H7 (cell line): ENCODE measurements around the gene MAEA. TPM values are rescaled to one million over a fixed set of nuclear protein-coding genes. Genes with fewer than 3 reads are reported as not detected.
A peak's percentile ranks its signal among the peaks of the same experiment; 100 is the strongest.
"Not testable (repeated sequence)": the region's sequence is repeated elsewhere in the genome, so short reads cannot be mapped to it uniquely, and the experiment has no call there.

Experiments
- DNase-seq: peaks from one replicate; pipeline ENCODE4 v3.0.0; 2012
- H3K27me3 ChIP-seq: 2 replicates; pipeline ENCODE4 v1.6.0; 2011; ENCODE audit warnings: mild to moderate bottlenecking, low read length; ENCODE audit not compliant: control insufficient read depth, insufficient read depth
- H3K36me3 ChIP-seq: replicated peaks from 2 replicates; pipeline ENCODE4 v1.5.1; 2011; ENCODE audit warnings: low read length; ENCODE audit not compliant: control insufficient read depth, insufficient read depth
- H3K4me3 ChIP-seq: 2 replicates; pipeline ENCODE4 v1.5.1; 2011; ENCODE audit warnings: low read depth, mild to moderate bottlenecking, control low read depth, low read length, moderate library complexity; ENCODE audit not compliant: insufficient read depth
- total RNA-seq: library from RNA; depleted of rRNA; stranded (reverse); fragments of >200 nt; shearing (Covaris generic); gene quantifications from 2 replicates; pipeline ENCODE4 v1.2.3, GENCODE V29; 2014

MAEA gene
- total RNA-seq, 1 experiment from 2014 or later: 80.6 TPM

- DNase-seq: no peak
- no peaks in the 10 kb centered on the region; the same call in none of the 2 replicates for H3K36me3 ChIP-seq
- H3K4me3 ChIP-seq: no peak overlapping the region
- no peaks in the 10 kb centered on the region for H3K27me3 ChIP-seq
Measured at GRCh38 chr4:1367936-1368289, 78.2 kb downstream of the MAEA start.

- DNase-seq: peak; percentile 85
- no peaks in the 10 kb centered on the region for H3K27me3 ChIP-seq
- no peaks in the 10 kb centered on the region; the same call in none of the 2 replicates for H3K36me3 ChIP-seq
- no peak overlapping the region for H3K4me3 ChIP-seq
Measured at GRCh38 chr4:1368421-1369090, 78.9 kb downstream of the MAEA start.

- no peak for DNase-seq
- Histone ChIP-seq H3K27me3 (no peaks in the 10 kb centered on the region), H3K36me3 (no peaks in the 10 kb centered on the region; the same call in none of the 2 replicates), H3K4me3 (no peak overlapping the region)
Measured at GRCh38 chr4:1369091-1369450, 79.4 kb downstream of the MAEA start.

- H3K4me3 ChIP-seq: no peak overlapping the region
- no peaks in the 10 kb centered on the region for H3K27me3 ChIP-seq
- DNase-seq: no peak
- no peaks in the 10 kb centered on the region; the same call in none of the 2 replicates for H3K36me3 ChIP-seq
Measured at GRCh38 chr4:1369479-1370079, 79.9 kb downstream of the MAEA start.

GRCh38 chr4:1370321-1371124 lies 80.8 kb downstream of the MAEA start:
- Histone ChIP-seq H3K36me3 (no peaks in the 10 kb centered on the region; the same call in none of the 2 replicates), H3K27me3 (no peaks in the 10 kb centered on the region), H3K4me3 (no peak overlapping the region)
- DNase-seq: no peak

GRCh38 chr4:1371176-1372165 lies 81.8 kb downstream of the MAEA start:
- no peak for DNase-seq
- Histone ChIP-seq H3K27me3 (no peaks in the 10 kb centered on the region), H3K36me3 (no peaks in the 10 kb centered on the region; the same call in 1 of the 2 replicates), H3K4me3 (no peak overlapping the region)

GRCh38 chr4:1372576-1372975 lies 82.9 kb downstream of the MAEA start:
- H3K4me3 ChIP-seq, H3K27me3 ChIP-seq, DNase-seq, H3K36me3 ChIP-seq: not testable (repeated sequence)

GRCh38 chr4:1373892-1374705 lies 84.4 kb downstream of the MAEA start:
- no peaks in the 10 kb centered on the region; the same call in 1 of the 2 replicates for H3K36me3 ChIP-seq
- no peaks in the 10 kb centered on the region for H3K27me3 ChIP-seq
- no peak overlapping the region for H3K4me3 ChIP-seq
- DNase-seq: no peak

GRCh38 chr4:1374706-1375045 lies 85.0 kb downstream of the MAEA start:
- H3K27me3 ChIP-seq: no peaks in the 10 kb centered on the region
- H3K4me3 ChIP-seq: no peak overlapping the region
- no peaks in the 10 kb centered on the region; the same call in 1 of the 2 replicates for H3K36me3 ChIP-seq
- no peak for DNase-seq

- H3K27me3 ChIP-seq: no peaks in the 10 kb centered on the region
- no peak for DNase-seq
- no peaks in the 10 kb centered on the region; the same call in 1 of the 2 replicates for H3K36me3 ChIP-seq
- no peak overlapping the region for H3K4me3 ChIP-seq
Measured at GRCh38 chr4:1375051-1375721, 85.5 kb downstream of the MAEA start.

GRCh38 chr4:1375761-1376322 lies 86.2 kb downstream of the MAEA start:
- no peak for DNase-seq
- H3K27me3 ChIP-seq: no peaks in the 10 kb centered on the region

GRCh38 chr4:1376391-1376840 lies 86.7 kb downstream of the MAEA start:
- Histone ChIP-seq H3K36me3 (no peaks in the 10 kb centered on the region; the same call in 1 of the 2 replicates), H3K27me3 (no peaks in the 10 kb centered on the region), H3K4me3 (no peak overlapping the region)
- DNase-seq: no peak

More at GRCh38 chr4:1375761-1376322, 86.2 kb downstream of the MAEA start:
- Histone ChIP-seq H3K36me3 (no peaks in the 10 kb centered on the region; the same call in 1 of the 2 replicates), H3K4me3 (no peak overlapping the region)
